ENCODE results near the gene SPATA19. TPM values are rescaled to one million over a fixed set of nuclear protein-coding genes. Genes with fewer than 3 reads are reported as not detected.

The SPATA19 gene
- total RNA-seq, 6 experiments from 2014 or later = not detected

DNA sequence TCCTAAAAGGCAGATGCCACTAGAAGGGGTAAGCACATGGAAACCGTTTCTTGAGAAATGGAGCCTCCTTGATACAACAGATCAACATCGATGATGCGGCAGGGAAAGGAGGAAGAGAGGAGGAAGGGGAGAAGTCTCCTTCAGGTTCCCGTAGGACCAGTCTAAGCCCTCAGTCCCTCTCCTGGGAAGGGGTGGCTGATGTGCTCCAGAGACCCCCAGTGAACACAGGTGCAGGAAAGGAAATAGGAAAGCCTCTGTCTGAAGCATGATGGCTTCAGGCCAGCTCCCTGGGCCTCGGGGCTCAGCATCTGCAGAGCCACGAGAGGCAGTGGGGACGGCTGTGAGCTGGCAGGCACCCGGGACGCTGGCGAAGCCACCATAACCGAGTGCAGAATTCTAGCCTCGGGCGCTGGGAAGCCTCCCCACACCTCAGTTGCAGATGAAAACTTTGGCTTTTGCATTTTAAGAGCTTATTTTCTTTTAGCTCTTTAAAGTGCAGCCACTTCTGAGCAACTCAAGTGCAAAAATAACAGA lies 1.8 kb downstream of the SPATA19 start:
- Mint-ChIP-seq H3K27ac (no peak overlapping the region), H3K27me3 (ENCODE audit: insufficient read depth) (peaks cover 2% of the 10 kb centered on the region; the same call in 1 of the 2 replicates), H3K9me3 (peaks cover 49% of the 10 kb centered on the region), H3K4me3 (no peak overlapping the region), H3K4me1 (ENCODE audit: low read depth) (no peaks in the 10 kb centered on the region), H3K36me3 (ENCODE audit: low read depth) (peaks cover 5% of the 10 kb centered on the region; the same call in 1 of the 2 replicates)
- TF ChIP-seq CTCF (IDR thresholded peaks at IDR 0.05) = no peak
- no peak for DNase-seq

GRCh38 chr11:133842730-133843129 lies 2.6 kb downstream of the SPATA19 start:
- H3K4me3 Mint-ChIP-seq = no peak overlapping the region
- peaks cover 5% of the 10 kb centered on the region; the same call in 1 of the 2 replicates for H3K36me3 Mint-ChIP-seq (ENCODE audit: low read depth)
- no peak for TF ChIP-seq CTCF (IDR thresholded peaks at IDR 0.05)
- no peaks in the 10 kb centered on the region for H3K4me1 Mint-ChIP-seq (ENCODE audit: low read depth)
- no peak overlapping the region for H3K27ac Mint-ChIP-seq
- H3K27me3 Mint-ChIP-seq (ENCODE audit: insufficient read depth) = peaks cover 2% of the 10 kb centered on the region; the same call in 1 of the 2 replicates
- no peak for DNase-seq
- peaks cover 43% of the 10 kb centered on the region for H3K9me3 Mint-ChIP-seq

- peaks cover 2% of the 10 kb centered on the region; the same call in 1 of the 2 replicates for H3K27me3 Mint-ChIP-seq (ENCODE audit: insufficient read depth)
- peaks cover 43% of the 10 kb centered on the region for H3K9me3 Mint-ChIP-seq
- peaks cover 5% of the 10 kb centered on the region; the same call in 1 of the 2 replicates for H3K36me3 Mint-ChIP-seq (ENCODE audit: low read depth)
- H3K4me1 Mint-ChIP-seq (ENCODE audit: low read depth) = no peaks in the 10 kb centered on the region
- no peak for TF ChIP-seq CTCF (IDR thresholded peaks at IDR 0.05)
- H3K27ac Mint-ChIP-seq = no peak overlapping the region
- no peak for DNase-seq
- no peak overlapping the region for H3K4me3 Mint-ChIP-seq
Measured at GRCh38 chr11:133842053-133842452, 3.3 kb downstream of the SPATA19 start.

GRCh38 chr11:133841279-133842043 lies 3.9 kb downstream of the SPATA19 start:
- Mint-ChIP-seq H3K27ac (no peak overlapping the region), H3K27me3 (ENCODE audit: insufficient read depth) (peaks cover 2% of the 10 kb centered on the region; the same call in 1 of the 2 replicates), H3K36me3 (ENCODE audit: low read depth) (peaks cover 5% of the 10 kb centered on the region; the same call in 1 of the 2 replicates), H3K4me3 (no peak overlapping the region), H3K9me3 (peaks cover 41% of the 10 kb centered on the region), H3K4me1 (ENCODE audit: low read depth) (no peaks in the 10 kb centered on the region)
- DNase-seq = no peak
- TF ChIP-seq CTCF (IDR thresholded peaks at IDR 0.05) = no peak

- peaks cover 35% of the 10 kb centered on the region for H3K9me3 Mint-ChIP-seq
Measured at GRCh38 chr11:133840479-133840941, 4.8 kb downstream of the SPATA19 start.

More at GRCh38 chr11:133840479-133840941, 4.8 kb downstream of the SPATA19 start:
- Mint-ChIP-seq H3K27me3 (ENCODE audit: insufficient read depth) (peaks cover 2% of the 10 kb centered on the region; the same call in 1 of the 2 replicates), H3K27ac (no peak overlapping the region), H3K4me1 (ENCODE audit: low read depth) (no peaks in the 10 kb centered on the region), H3K36me3 (ENCODE audit: low read depth) (peaks cover 5% of the 10 kb centered on the region; the same call in 1 of the 2 replicates), H3K4me3 (no peak overlapping the region)
- no peak for DNase-seq
- TF ChIP-seq CTCF (IDR thresholded peaks at IDR 0.05) = no peak
